Measurements from ENCODE around the gene ZBTB38.

The ZBTB38 gene

DNA sequence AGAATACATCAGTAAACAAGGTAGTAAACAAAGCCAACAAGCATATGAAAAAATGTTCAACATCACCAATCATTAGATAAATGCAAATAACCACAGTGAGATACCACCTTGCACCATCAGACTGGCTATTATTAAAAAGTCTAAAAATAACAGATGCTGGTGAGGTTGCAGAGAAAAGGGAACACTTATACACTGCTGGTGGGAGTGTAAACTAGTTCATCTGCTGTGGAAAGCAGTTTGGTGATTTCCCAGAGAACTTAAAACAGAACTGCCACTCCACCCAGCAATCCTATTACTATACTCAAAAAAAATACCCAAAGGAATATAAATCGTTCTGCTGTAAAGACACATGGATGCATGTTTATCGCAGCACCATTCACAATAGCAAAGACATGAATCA, 30.3 kb upstream of the ZBTB38 start:
- no peak for DNase-seq

DNA sequence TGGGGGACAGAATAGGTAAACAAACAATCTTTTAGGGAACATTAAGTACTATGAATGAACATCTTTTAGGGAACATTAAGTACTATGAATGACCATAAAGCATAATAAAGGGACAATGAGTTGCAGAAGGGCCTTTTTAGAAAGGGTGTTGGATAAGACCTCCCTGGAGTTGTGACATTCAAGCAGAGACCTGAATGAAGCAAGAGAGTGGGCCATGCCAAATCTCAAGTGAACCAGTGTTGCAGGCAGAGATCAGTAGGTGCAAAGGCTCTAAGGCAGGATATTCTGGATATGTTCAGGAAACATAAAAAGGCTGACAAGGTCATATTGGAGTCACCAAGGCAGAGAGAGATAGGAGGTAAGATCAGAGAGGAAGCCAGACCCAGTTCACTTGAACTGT, 29.4 kb upstream of the ZBTB38 start:
- DNase-seq: no peak

GRCh38 chr3:141341536-141341935, 26.8 kb upstream of the ZBTB38 start:
- no peak for DNase-seq

DNA sequence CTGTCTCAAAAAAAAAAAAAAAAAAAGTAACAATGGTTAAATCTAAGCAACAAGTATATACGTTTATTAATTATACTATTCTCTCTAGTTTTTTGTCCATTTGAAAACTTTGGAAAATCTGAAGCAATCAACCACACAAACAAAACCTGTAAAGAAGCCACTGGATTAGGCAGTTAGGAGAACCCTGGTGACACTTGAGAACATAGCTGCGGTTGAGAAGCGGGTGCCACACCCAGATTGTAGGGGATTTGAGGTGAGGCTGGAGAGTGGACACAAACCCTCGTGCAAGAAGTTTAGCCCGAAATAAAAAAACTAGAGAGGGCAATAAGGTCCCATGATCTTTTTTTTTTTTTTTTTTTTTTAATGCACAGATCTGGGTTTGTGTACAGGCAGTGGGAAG, 25.9 kb upstream of the ZBTB38 start:
- no peak for DNase-seq

DNA sequence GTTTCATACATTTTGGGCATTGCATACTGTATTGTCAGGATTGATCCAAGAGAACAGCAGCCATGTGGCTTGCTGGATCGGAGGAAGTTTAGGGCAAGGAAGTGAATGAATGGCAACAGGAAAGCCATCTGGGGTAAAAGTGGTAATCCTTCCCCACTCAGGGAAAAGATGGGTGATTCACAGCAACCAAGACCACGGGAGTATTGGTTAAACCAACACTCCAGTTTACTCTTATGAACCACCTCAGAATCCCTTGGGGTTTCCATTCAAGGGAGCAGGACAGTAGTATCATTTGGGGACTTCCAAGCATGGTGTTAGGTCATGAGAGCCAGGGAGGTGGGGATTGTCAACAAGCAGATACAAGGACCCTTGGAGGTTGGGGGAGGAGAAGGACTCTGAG, 25.2 kb upstream of the ZBTB38 start:
- DNase-seq: no peak

DNA sequence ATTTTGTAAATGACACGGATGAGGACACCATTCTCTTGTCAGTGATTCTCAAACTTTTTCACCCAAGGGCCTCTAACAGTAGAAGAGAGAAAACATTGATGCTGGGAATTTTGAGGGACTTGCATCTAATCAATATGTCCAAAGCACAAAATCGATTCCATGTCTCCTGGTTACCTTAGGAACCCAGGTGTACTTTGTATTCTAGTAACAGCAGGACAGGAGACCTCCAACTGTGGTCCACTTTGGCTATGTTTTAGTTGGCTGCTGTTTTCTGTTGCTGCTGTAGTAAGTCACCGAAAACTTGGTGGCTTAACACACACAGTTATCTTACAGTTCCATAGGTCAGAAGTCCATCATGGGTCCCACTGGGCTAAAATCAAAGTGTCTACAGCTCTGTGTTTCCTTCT, 24.4 kb upstream of the ZBTB38 start:
- no peak for DNase-seq

DNA sequence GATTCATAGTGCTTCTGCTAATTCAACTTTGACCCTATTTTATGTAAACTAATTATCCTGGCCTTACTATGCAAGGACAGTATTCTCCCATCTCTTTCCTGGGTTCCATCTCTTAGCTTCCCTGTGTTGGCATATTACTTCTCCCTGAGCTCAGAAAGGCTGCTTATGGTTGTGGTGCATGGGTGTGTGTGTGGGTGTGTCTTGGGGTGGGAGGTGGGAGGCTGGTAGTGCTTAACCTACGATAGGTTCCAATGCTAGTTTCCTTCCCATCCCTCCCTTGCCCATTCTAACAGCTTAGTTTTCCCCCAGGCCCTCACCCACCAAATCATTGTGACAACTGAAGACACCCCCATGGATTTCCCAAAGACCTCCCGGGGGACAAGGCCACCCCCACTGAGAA, 22.8 kb upstream of the ZBTB38 start:
- DNase-seq: no peak

DNA sequence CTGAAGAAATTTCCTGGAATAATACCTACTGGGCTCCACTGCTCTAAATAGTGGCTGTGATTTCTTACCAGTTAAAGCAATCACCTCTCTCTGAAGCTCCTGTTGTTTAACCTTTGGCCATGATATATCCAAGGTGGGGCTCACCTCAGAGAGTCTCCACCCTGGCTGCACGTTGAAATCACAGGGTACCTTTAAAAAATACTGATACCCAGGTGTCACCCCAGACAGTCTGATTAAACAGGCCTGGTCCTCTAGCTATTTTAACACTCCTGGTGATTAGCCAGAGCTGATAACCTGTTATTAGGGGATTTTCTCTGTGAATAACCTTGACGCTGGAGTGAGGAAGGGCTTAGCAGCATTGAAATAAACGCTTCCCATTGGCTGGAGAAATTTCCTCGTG, 22.3 kb upstream of the ZBTB38 start:
- DNase-seq: no peak

DNA sequence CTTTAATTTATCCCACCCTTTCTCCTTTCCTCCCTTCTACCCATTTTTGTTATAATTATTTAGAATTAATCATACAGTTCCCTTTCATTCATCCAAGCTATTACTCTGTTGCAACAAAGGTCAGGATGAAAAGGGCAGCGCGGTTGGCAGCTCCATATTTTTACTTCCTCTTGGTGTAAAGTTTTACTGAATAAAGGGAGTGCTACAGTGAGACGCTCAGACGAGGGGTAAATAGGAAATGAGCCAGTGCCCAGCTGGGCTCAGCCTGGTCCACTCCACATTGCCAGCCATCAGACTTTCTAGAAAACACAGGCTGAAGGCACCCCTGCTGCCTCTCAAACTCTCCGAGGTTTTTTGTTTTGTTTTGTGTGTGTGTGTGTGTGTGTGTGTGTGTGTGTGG, 21.9 kb upstream of the ZBTB38 start:
- DNase-seq: no peak

DNA sequence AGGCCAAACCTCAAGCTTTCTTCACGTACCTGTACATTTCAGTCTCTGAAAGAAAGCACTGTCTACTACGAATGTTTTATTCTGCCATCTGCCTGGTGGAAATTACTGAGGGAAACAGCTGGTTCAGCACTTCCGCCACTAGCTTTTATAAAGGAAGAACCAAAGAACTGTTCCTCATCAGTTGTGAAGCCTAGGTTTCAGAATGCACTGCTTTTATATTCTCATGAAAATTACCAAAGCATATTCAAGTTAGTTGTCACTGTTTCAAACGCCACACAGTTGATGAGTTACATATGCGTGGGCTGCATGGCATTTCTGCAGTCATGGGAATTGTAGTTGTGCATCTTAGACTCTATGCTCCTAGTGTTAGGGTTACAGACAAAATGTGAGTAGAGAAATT, 21.5 kb upstream of the ZBTB38 start:
- no peak for DNase-seq

GRCh38 chr3:141348837-141349236, 19.5 kb upstream of the ZBTB38 start:
- DNase-seq: no peak

DNA sequence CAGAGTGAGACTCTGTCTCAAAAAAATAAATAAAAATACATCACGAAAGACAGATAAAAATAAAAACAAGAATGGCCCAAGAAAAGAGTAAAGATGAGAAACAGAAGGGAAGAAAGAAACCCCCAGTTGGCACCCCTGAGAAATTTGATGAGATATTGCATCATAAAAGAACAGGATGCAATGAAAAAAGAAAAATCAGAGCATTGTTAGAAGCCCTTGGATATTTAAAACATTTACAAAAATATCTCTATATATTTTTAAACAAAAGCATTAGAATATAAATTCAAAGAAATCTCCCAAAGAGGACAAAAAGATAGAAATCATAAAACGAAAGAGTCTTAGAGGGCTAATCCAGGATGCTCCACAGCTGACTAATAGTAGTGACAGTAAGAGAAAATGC, 18.6 kb upstream of the ZBTB38 start:
- DNase-seq: no peak

DNA sequence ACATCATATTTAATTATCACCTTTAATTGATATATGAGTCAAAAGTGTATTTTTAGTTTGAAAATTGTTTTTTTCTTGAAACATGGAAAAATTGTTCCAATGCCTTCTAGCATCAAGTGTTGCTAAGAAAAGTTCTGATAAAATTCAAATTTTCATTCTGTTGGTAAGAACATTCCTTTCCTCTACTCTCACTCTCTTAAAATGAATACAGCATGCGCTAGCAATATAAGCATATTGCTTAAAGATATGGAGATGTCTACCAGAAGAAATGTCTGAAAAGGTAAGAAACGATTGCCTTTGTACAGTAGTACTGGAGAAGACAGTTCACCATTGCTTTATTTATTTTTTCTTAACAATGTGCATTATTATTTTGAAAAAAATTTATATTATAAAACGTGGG, 17.6 kb upstream of the ZBTB38 start:
- DNase-seq: no peak

DNA sequence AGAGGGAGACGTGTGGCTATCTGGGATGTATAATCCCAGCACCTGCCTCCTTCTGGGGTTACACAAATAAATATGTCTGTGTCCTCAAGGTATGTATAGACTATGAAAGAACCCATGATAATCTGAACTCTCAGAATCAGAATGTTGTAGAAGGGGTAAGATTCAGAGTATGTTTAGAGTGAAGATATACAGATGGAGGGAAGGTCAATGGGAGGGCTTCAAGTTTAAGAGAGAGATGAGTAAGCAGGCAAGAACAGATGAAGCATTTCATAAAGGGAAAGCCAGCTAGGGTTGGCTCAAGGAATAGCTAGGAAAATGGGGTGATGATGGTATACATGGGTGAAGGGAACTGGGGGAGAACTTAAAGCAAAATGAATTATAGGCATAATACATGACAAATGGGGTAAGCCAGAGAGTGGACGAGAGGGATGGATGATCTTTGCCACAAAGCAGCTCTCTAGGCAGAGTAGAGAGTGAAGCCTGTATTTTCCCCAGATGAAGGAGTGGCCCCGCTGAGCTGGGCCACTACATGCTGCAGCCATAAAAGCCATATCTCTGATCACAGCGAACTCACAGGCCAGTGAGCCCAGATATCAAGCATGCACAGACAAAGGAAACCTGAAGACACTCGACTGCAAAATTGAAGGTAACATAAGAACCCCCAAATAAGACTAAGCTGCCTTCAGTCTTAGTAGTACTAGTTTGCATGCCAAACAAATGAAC, 15.9 kb upstream of the ZBTB38 start:
- no peak for DNase-seq

DNA sequence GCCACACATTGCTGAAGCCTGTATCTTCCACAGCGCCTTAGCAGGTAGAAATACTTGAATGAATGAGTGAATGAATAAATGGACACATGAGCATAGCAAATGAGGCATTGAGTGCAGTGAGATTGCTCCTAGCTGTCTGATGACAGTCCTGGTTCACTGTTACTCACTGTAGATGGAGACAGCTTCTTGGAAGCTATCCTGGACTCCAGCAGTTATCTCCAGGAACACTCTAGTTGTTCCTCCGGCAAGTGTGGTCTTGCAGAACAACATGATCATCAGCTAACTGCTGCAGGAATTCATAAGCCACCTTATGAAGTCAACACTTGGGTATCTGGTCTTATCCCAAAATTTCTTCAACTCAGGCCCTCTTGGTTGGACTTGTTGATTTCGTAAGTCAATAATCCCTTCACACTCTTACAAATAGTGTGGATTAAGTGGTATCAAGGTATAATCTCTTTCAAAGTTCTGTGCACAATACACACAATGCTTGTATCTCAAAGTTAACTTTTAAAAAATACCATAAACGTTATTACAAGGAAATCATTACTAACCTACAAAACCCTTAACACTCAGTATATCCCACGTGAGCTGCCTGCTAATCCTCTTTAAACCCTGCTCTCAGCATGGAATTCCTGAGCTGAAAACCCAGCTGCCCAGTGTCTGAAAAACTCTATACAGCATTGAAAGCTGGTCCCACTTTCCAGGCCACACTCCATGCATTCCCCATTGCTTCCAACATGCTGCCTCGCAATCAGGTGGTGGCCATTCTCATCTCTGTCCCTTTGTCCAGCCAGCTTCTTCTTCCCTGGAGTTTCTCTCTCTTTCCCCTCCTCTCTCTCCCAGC, 14.4 kb upstream of the ZBTB38 start:
- DNase-seq: no peak

DNA sequence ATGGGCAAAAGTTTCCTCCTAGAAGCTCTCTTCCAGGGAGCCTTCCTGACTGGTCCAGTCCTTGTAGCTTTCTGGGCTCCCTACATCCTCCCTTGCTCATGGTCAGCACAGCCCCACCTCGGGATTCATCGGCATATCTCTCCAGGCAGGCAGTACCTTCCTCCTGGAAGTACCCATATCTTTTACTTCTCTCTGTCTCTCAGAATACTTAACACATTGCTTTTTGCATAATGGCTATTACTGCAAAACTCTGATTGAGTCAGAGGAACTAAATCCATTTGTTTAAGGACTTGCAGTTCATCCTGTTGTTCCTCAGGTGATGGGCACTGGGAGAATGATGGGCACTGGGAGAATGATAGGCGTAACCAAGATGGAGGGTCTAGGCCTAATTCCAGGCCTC, 13.8 kb upstream of the ZBTB38 start:
- no peak for DNase-seq

DNA sequence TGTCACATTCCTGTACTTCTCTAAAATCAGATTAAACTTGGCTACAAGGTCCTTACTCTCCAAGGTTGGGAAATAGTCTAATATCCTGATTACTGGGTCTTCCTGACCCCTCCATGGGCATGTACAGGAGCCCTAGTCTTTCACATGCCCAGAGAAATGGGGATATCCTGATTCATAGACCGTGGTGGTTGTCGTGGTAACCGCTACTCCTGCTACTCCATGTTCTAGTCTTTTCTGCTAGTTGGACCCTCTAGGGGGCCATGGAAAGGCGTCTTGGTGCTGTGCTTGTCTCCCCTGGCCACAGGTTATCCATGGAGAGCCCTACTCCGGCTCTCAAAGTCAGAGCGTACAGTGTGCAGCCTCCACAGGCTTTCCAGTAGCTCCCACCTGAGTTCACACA, 13.1 kb upstream of the ZBTB38 start:
- DNase-seq: no peak

DNA sequence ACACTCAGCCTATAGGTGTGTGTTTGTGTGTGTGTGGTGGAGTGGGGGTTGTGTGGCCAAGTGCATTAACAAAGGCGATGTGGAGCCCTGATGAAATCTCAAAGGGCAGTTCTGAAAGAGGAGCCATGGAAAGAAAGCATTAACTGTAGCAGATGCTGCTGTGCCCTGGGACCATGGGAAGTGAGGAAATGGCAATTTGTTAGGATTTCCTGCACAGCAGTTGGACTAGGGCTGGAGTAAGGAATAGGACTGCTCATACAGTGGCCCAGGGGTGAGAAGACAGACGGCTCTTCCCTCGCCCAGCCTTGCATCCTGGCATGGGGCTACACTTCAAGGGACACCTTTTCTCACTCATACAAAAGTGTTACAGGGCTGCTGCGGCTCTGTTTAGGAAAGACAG, 12.3 kb upstream of the ZBTB38 start:
- DNase-seq: no peak

DNA sequence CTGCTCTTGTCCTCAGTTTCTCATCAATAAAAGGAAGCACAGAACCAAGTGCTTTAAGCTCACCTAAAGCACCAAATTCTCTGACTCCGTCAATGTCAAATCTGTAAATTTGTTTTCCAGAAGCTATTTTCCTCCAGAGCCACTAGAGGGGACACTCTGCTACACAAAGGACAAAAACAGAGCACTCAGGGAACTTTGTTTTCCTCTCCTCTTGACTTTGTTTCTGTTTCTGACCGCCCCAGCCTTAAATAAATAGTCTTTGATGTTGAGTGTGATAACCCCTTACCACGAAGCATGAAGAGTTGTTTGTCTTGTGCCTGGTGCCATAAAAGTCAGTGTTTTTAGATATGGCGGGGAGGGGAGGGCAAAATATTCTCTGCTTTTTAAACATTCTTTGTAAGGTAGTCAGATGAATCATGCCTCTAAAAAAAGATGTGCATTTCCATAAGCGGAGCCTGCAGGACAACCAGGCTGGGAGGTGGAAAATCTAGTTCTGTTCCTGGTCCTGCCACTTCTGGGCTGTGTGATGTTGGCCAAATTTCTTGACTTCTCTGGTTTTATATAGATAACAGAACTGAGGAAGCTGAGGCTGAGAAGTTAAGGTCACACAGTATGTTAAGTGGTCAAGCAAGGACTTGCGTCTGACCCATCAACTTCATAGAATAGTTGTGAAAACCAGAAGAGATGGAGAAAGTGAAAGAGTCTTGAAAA, 7.3 kb upstream of the ZBTB38 start:
- DNase-seq: no peak

DNA sequence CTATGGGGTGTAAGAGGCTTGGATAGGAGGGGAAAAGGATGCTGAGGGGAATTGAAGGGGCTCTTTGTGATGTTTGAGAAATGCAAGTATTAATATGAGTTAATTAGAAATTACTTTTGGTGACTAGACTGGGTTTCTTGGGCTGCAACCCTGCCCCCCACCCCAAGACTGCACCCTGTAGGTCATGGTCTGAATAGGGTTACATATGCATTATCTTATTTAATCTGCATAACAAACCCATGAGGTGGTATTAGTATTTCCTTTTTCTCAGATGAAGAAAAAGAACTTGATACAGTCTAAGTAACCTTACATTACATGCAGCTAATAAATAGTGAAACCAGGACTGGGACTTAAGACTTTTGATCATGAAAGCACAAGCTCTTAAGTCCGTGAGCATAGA, 5.6 kb upstream of the ZBTB38 start:
- no peak for DNase-seq

GRCh38 chr3:141365201-141365600, 3.1 kb upstream of the ZBTB38 start:
- DNase-seq: no peak

DNA sequence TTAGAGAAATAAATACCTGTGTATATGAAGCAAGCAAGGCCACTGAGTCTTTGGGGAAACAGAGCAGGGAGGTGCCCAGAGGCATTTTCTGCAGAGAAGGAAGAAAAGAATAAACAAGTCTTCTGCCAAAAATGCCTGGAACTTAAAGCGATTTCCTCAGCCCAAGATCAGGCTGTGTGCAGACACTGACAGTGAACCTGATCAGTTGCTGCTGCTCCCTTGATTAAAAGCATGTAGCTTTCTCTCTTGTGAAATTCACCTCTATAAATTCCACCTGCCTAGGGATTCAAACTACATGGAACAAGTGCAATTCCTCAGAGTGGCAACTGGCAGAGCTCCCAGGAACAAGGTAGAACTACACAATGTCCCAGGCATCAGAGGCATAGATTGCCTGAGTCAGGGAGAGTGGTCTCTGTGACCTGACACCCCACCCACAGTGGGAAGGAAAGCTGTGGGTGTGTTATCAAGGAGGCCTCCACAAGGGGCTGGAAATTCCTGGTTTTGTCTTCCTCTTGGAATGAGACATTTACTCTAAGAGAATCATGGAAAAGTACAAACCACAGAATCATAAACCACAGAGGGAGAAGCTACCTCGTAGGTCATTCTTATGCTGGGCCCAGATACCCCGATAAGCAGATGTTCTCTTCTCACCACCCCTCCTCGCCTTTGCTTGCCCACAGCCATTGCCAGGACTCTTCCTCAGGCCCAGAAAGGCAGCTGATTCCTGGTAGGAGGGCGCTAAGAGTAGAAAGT, 1.8 kb upstream of the ZBTB38 start:
- DNase-seq: no peak

GRCh38 chr3:141367038-141367730, 1.1 kb upstream of the ZBTB38 start:
- DNase-seq: no peak

Measured in activated naive CD4-positive, alpha-beta T cell (primary cell).